OCI-LY3 (cell line): ENCODE data around the gene PCBP3.

Experiments
- H2AFZ ChIP-seq: fragments of 200-600, 300-600 bp; shearing (Covaris generic); 2 replicates; pipeline ENCODE4 v1.6.0; 2014; ENCODE audit warnings: antibody characterized with exemption, low read depth, low read length
- H3K27ac ChIP-seq: fragments of 200-600, 300-600 bp; sonication (generic); 2 replicates; pipeline ENCODE4 v1.5.1; 2014; ENCODE audit warnings: mild to moderate bottlenecking, low read length, moderate library complexity, mixed read lengths
- H3K27me3 ChIP-seq: fragments of 200-600, 300-600 bp; sonication (generic); 2 replicates; pipeline ENCODE4 v1.6.1; 2014; ENCODE audit warnings: low read depth, low read length, mixed read lengths
- H3K36me3 ChIP-seq: fragments of 200-600, 300-600 bp; sonication (generic); replicated peaks from 2 replicates; pipeline ENCODE3; 2014; ENCODE audit warnings: low read depth, low read length, mixed read lengths
- H3K4me1 ChIP-seq: fragments of 300-600, 200-600 bp; sonication (generic); 2 replicates; pipeline ENCODE4 v1.6.1; 2014; ENCODE audit warnings: low read length, mixed read lengths
- H3K4me2 ChIP-seq: fragments of 200-600, 300-600 bp; sonication (generic); 2 replicates; pipeline ENCODE4 v1.6.1; 2014; ENCODE audit warnings: low read length, mixed read lengths
- H3K4me3 ChIP-seq: fragments of 300-600, 200-600 bp; sonication (generic); 2 replicates; pipeline ENCODE4 v1.5.1; 2014; ENCODE audit warnings: antibody characterized with exemption, mild to moderate bottlenecking, low read length, moderate library complexity
- H3K79me2 ChIP-seq: fragments of 300-600, 200-600 bp; shearing (Covaris generic); 2 replicates; pipeline ENCODE4 v1.6.1; 2014; ENCODE audit warnings: mild to moderate bottlenecking, low read length, mixed read lengths
- H3K9ac ChIP-seq: fragments of 300-600, 200-600 bp; shearing (Covaris generic); 2 replicates; pipeline ENCODE4 v1.6.0; 2014; ENCODE audit warnings: mild to moderate bottlenecking, low read length, moderate library complexity
- H3K9me3 ChIP-seq: fragments of 200-600, 300-600 bp; shearing (Covaris generic); 2 replicates; pipeline ENCODE4 v1.6.1; 2014; ENCODE audit warnings: low read length, mixed read lengths; ENCODE audit not compliant: insufficient read depth
- H4K20me1 ChIP-seq: fragments of 200-600, 300-600 bp; sonication (generic); 2 replicates; pipeline ENCODE4 v1.6.1; 2016; ENCODE audit warnings: low read length, mixed read lengths; ENCODE audit not compliant: insufficient read depth
- CTCF ChIP-seq: fragments of 200-600, 300-600 bp; sonication (generic); IDR thresholded peaks from 2 replicates; pipeline ENCODE4 v1.5.1; 2014; ENCODE audit warnings: antibody characterized with exemption, low read length, low read depth
- EZH2phosphoT487 ChIP-seq: fragments of 200-600 bp; shearing (Covaris generic); IDR thresholded peaks from 2 replicates; pipeline ENCODE4 v1.6.1; 2018; ENCODE audit warnings: antibody characterized with exemption, mixed run types, low read depth

The PCBP3 gene

GRCh38 chr21:45818276-45818903 lies 174.9 kb downstream of the PCBP3 start:
- Histone ChIP-seq H3K9ac (no peak overlapping the region), H3K4me3 (peak overlapping the region; percentile 56), H3K4me2 (peak overlapping the region; percentile 53)

DNA sequence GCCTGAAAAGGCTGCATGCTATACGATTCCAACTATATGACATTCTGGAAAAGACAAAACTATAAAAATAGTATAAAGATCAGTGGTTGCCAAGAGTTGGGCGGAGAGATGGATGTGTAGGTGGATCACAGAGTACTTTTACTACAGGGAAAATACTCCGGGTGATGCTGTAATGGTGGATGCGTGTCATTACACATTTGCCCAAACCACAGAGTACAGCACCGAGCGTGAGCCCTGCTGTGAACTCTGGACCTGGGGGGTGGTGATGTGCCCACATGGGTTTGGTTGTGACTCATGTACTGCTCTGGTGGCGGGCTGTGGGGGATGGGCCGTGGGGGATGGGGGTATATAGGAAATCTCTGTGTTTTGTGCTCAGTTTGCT lies 175.4 kb downstream of the PCBP3 start:
- H3K27ac ChIP-seq: no peak overlapping the region
- H3K9me3 ChIP-seq: no peaks in the 10 kb centered on the region
- peak overlapping the region; percentile 53 for H3K4me2 ChIP-seq
- TF ChIP-seq CTCF (no peak), EZH2phosphoT487 (no peak)
- H3K79me2 ChIP-seq: no peaks in the 10 kb centered on the region
- peaks cover 38% of the 10 kb centered on the region for H3K4me1 ChIP-seq
- H3K27me3 ChIP-seq: peaks cover 17% of the 10 kb centered on the region; the same call in 1 of the 2 replicates
- no peaks in the 10 kb centered on the region for H3K36me3 ChIP-seq
- peak overlapping the region; percentile 56 for H3K4me3 ChIP-seq
- no peaks in the 10 kb centered on the region for H4K20me1 ChIP-seq
- H3K9ac ChIP-seq: no peak overlapping the region
- H2AFZ ChIP-seq: no peak overlapping the region

More at GRCh38 chr21:45818276-45818903, 174.9 kb downstream of the PCBP3 start:
- no peak overlapping the region for H2AFZ ChIP-seq
- H4K20me1 ChIP-seq: no peaks in the 10 kb centered on the region
- no peaks in the 10 kb centered on the region for H3K9me3 ChIP-seq
- TF ChIP-seq CTCF: no peak
- no peak for TF ChIP-seq EZH2phosphoT487
- no peaks in the 10 kb centered on the region for H3K79me2 ChIP-seq
- no peaks in the 10 kb centered on the region for H3K36me3 ChIP-seq
- H3K27me3 ChIP-seq: peaks cover 17% of the 10 kb centered on the region; the same call in 1 of the 2 replicates
- peaks cover 38% of the 10 kb centered on the region for H3K4me1 ChIP-seq
- H3K27ac ChIP-seq: no peak overlapping the region

- Histone ChIP-seq H3K9me3 (no peaks in the 10 kb centered on the region), H3K27ac (no peak overlapping the region), H3K27me3 (peaks cover 23% of the 10 kb centered on the region; the same call in 1 of the 2 replicates), H2AFZ (no peak overlapping the region), H3K4me3 (peak overlapping the region; percentile 56; the same call in 1 of the 2 replicates), H3K36me3 (no peaks in the 10 kb centered on the region), H3K79me2 (no peaks in the 10 kb centered on the region), H3K4me1 (peaks cover 38% of the 10 kb centered on the region), H4K20me1 (no peaks in the 10 kb centered on the region), H3K9ac (no peak overlapping the region), H3K4me2 (peak overlapping the region; percentile 53)
- TF ChIP-seq CTCF (no peak), EZH2phosphoT487 (no peak)
Measured at GRCh38 chr21:45819478-45820170, 176.1 kb downstream of the PCBP3 start.
